Measurements from ENCODE around the gene ANKFY1. TPM values are rescaled to one million over a fixed set of nuclear protein-coding genes. Genes with fewer than 3 reads are reported as not detected.
A peak's percentile ranks its signal among the peaks of the same experiment; 100 is the strongest.

Gene ANKFY1
- total and polyA plus RNA-seq, 9 of the 15 experiments (the other 6 are each of a cell fraction or from before 2014, with no cell fraction given): 4.3 to 25.6 (median 12.2) TPM

DNA sequence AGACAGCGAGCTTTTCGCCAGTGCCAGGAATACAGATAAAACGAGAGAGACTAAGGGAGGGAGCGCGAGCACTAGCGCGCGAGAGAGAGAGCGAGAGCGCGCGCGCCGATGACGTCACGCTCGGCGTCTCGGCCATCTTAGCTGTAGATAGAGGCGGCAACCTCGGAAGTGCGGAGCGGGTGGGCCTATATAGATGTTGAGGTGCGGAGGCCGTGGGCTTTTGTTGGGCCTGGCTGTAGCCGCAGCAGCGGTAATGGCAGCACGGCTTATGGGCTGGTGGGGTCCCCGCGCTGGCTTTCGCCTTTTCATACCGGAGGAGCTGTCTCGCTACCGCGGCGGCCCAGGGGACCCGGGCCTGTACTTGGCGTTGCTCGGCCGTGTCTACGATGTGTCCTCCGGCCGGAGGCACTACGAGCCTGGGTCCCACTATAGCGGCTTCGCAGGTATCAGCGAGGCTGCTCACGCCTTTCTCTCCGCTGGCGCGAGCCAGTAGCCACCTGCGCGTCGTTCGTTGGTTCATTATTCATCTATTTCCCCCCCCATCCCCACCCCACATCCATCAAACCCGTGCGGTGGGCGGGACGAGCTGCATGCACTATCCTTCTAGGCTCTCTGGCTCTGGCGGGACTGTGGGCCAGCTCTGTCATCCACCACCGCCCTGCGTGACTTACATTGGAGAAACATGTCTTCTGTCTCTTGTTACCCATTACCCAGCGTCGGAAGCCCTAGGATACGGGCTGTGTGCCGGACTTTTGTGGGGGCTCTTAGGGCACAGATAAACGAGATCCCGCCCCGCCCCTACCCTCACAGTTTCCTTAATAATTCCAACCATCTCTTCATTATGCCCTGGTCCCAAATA, 120.0 kb downstream of the ANKFY1 start (continued):
- TF ChIP-seq POLR2B (IDR thresholded peaks at IDR 0.05; ENCODE audit: low read depth, partially characterized antibody) (peak; percentile 66), ZNF24 (IDR thresholded peaks at IDR 0.05) (no peak), FOXJ2 (tag; IDR thresholded peaks at IDR 0.05) (no peak), RBBP5 (IDR thresholded peaks at IDR 0.05; ENCODE audit: borderline replicate concordance, insufficient read depth, low read length, poor library complexity, severe bottlenecking) (no peak), BRCA1 (IDR thresholded peaks at IDR 0.05) (no peak), BRCA1 (CRISPR knock-in tag; IDR thresholded peaks at IDR 0.05) (no peak), CHCHD3 (CRISPR knock-in tag; IDR thresholded peaks at IDR 0.05) (no peak), KAT7 (CRISPR knock-in tag; IDR thresholded peaks at IDR 0.05; ENCODE audit: borderline replicate concordance) (no peak), CHD4 (IDR thresholded peaks at IDR 0.05; ENCODE audit: insufficient read depth, insufficient replicate concordance, low read depth, low read length, poor library complexity, severe bottlenecking) (no peak), FIP1L1 (IDR thresholded peaks at IDR 0.05; ENCODE audit: low read depth, low read length, poor library complexity, severe bottlenecking) (no peak), YY1 (IDR thresholded peaks at IDR 0.05; ENCODE audit: borderline replicate concordance in 1 of 3, control insufficient read depth in 1 of 3, extremely low read depth in 1 of 3, insufficient read depth in 3 of 3, insufficient read length in 1 of 3, insufficient replicate concordance in 2 of 3, low read depth in 1 of 3, low read length in 2 of 3) (peak; percentile 70 to 96 (median 90)), TCF3 (CRISPR knock-in tag; IDR thresholded peaks at IDR 0.05) (no peak), RB1 (IDR thresholded peaks at IDR 0.05; ENCODE audit: low read depth) (peak; percentile 13; the same call in 1 of the 2 replicates), EZH2 (IDR thresholded peaks at IDR 0.05; ENCODE audit: borderline replicate concordance, low read depth, low read length) (no peak), NFRKB (IDR thresholded peaks at IDR 0.05; ENCODE audit: low read depth) (peak; percentile 87; the same call in 1 of the 2 replicates), ELF1 (tag; IDR thresholded peaks at IDR 0.05) (no peak), DNMT1 (IDR thresholded peaks at IDR 0.05) (no peak), DPF2 (IDR thresholded peaks at IDR 0.05) (no peak), CREB1 (IDR thresholded peaks at IDR 0.05) (peak; percentile 91), CREB1 (CRISPR knock-in tag; IDR thresholded peaks at IDR 0.05) (peak; percentile 95), KLF16 (IDR thresholded peaks at IDR 0.05) (no peak), ZC3H8 (IDR thresholded peaks at IDR 0.05) (no peak), ELF4 (CRISPR knock-in tag; IDR thresholded peaks at IDR 0.05) (no peak)
- TF ChIP-seq, protein P1, sequence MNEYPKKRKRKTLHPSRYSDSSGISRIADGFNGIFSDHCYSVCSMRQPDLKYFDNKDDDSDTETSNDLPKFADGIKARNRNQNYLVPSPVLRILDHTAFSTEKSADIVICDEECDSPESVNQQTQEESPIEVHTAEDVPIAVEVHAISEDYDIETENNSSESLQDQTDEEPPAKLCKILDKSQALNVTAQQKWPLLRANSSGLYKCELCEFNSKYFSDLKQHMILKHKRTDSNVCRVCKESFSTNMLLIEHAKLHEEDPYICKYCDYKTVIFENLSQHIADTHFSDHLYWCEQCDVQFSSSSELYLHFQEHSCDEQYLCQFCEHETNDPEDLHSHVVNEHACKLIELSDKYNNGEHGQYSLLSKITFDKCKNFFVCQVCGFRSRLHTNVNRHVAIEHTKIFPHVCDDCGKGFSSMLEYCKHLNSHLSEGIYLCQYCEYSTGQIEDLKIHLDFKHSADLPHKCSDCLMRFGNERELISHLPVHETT (CRISPR knock-in tag; conservative IDR thresholded peaks at IDR 0.05 in 1 of 2, IDR thresholded peaks at IDR 0.05 in 1 of 2): peak in 1 of 2 experiments; percentile 32; a peak in 1 of 4 replicates
- TF ChIP-seq, protein P2, sequence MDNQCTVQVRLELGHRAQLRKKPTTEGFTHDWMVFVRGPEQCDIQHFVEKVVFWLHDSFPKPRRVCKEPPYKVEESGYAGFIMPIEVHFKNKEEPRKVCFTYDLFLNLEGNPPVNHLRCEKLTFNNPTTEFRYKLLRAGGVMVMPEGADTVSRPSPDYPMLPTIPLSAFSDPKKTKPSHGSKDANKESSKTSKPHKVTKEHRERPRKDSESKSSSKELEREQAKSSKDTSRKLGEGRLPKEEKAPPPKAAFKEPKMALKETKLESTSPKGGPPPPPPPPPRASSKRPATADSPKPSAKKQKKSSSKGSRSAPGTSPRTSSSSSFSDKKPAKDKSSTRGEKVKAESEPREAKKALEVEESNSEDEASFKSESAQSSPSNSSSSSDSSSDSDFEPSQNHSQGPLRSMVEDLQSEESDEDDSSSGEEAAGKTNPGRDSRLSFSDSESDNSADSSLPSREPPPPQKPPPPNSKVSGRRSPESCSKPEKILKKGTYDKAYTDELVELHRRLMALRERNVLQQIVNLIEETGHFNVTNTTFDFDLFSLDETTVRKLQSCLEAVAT (IDR thresholded peaks at IDR 0.05): peak in 1 of 2 experiments; percentile 62; a peak in 2 of 4 replicates

Measured in K562 (cell line).